ENCODE data around the gene PARD6B. TPM values are rescaled to one million over a fixed set of nuclear protein-coding genes. Genes with fewer than 3 reads are reported as not detected.
A peak's percentile ranks its signal among the peaks of the same experiment; 100 is the strongest.

PARD6B gene
- total RNA-seq, 1 experiment from 2014 or later: 153 TPM

- Mint-ChIP-seq H3K36me3 (ENCODE audit: insufficient read depth, unreplicated experiment) (peaks cover 89% of the 10 kb centered on the region), H3K27ac (ENCODE audit: unreplicated experiment) (peak overlapping the region; percentile 96), H3K4me1 (ENCODE audit: low read depth, unreplicated experiment) (peaks cover 51% of the 10 kb centered on the region), H3K27me3 (ENCODE audit: insufficient read depth, unreplicated experiment) (no peaks in the 10 kb centered on the region), H3K4me3 (ENCODE audit: unreplicated experiment) (peak overlapping the region; percentile 88), H3K9me3 (ENCODE audit: unreplicated experiment) (no peaks in the 10 kb centered on the region)
- DNase-seq: no peak
- POLR2A ChIA-PET: interaction anchor here (0.7 to 5.3 kb wide), 6 partner anchors 10 to 79 kb away, joined by 3 to 36 read pairs (median 5); no protein-coding TSS in a partner anchor
- intact Hi-C loops (cut with micrococcal nuclease; ENCODE audit: unreplicated experiment): no loop called here
- BruUV-seq (replicated peaks): no TSS peak
- Histone ChIP-seq H3K9me3 (no peaks in the 10 kb centered on the region), H3K4me3 (ENCODE audit: low read depth, low read length) (peak overlapping the region; percentile 65), H3K4me1 (peaks cover 67% of the 10 kb centered on the region), H3K36me3 (ENCODE audit: control insufficient read depth, insufficient read depth, low read length) (0 out of 2 replicates have a peak, but pooled peaks cover 4% of the 10 kb centered on the region), H3K27me3 (replicated peaks; ENCODE audit: control insufficient read depth, insufficient read depth, low read length) (no peaks in the 10 kb centered on the region)
- CTCF ChIA-PET: interaction anchor here (0.8 to 6.8 kb wide), 9 partner anchors 10 to 71 kb away, joined by 3 to 53 read pairs (median 7); no protein-coding TSS in a partner anchor
- no peak for TF ChIP-seq CTCF (IDR thresholded peaks at IDR 0.05; ENCODE audit: insufficient read depth in 1 of 2, low read depth in 1 of 2, low read length in 1 of 2, severe bottlenecking in 1 of 2, unreplicated experiment in 1 of 2)
Observed at GRCh38 chr20:50733644-50734349, 2.4 kb downstream of the PARD6B start.

- H3K36me3 ChIP-seq (ENCODE audit: control insufficient read depth, insufficient read depth, low read length): 0 out of 2 replicates have a peak, but pooled peaks cover 4% of the 10 kb centered on the region
- Mint-ChIP-seq H3K36me3 (ENCODE audit: insufficient read depth, unreplicated experiment) (peaks cover 99% of the 10 kb centered on the region), H3K4me1 (ENCODE audit: low read depth, unreplicated experiment) (peaks cover 56% of the 10 kb centered on the region), H3K27ac (ENCODE audit: unreplicated experiment) (peak overlapping the region; percentile 75), H3K4me3 (ENCODE audit: unreplicated experiment) (peak overlapping the region; percentile 88), H3K27me3 (ENCODE audit: insufficient read depth, unreplicated experiment) (no peaks in the 10 kb centered on the region), H3K9me3 (ENCODE audit: unreplicated experiment) (no peaks in the 10 kb centered on the region)
- peaks cover 67% of the 10 kb centered on the region for H3K4me1 ChIP-seq
- intact Hi-C loops (cut with micrococcal nuclease; ENCODE audit: unreplicated experiment): no loop called here
- H3K27me3 ChIP-seq (replicated peaks; ENCODE audit: control insufficient read depth, insufficient read depth, low read length): no peaks in the 10 kb centered on the region
- CTCF ChIA-PET: interaction anchor here (0.8 to 6.8 kb wide), 7 partner anchors 9 to 72 kb away, joined by 3 to 53 read pairs (median 7); no protein-coding TSS in a partner anchor
- no peak for TF ChIP-seq CTCF (IDR thresholded peaks at IDR 0.05; ENCODE audit: insufficient read depth in 1 of 2, low read depth in 1 of 2, low read length in 1 of 2, severe bottlenecking in 1 of 2, unreplicated experiment in 1 of 2)
- peak; percentile 74 to 80 for DNase-seq
- no TSS peak for BruUV-seq (replicated peaks)
- H3K9me3 ChIP-seq: no peaks in the 10 kb centered on the region
- POLR2A ChIA-PET: interaction anchor here (0.6 to 2.6 kb wide), 4 partner anchors 9 to 80 kb away, joined by 3 to 17 read pairs (median 9); no protein-coding TSS in a partner anchor
- H3K4me3 ChIP-seq (ENCODE audit: low read depth, low read length): no peak overlapping the region
Observed at GRCh38 chr20:50734730-50735679, 3.6 kb downstream of the PARD6B start.

GRCh38 chr20:50735813-50736212, 4.4 kb downstream of the PARD6B start:
- Mint-ChIP-seq H3K4me3 (ENCODE audit: unreplicated experiment) (peak overlapping the region; percentile 88), H3K9me3 (ENCODE audit: unreplicated experiment) (no peaks in the 10 kb centered on the region), H3K36me3 (ENCODE audit: insufficient read depth, unreplicated experiment) (peaks cover 99% of the 10 kb centered on the region), H3K4me1 (ENCODE audit: low read depth, unreplicated experiment) (peaks cover 59% of the 10 kb centered on the region), H3K27me3 (ENCODE audit: insufficient read depth, unreplicated experiment) (no peaks in the 10 kb centered on the region), H3K27ac (ENCODE audit: unreplicated experiment) (peak overlapping the region; percentile 75)
- Histone ChIP-seq H3K27me3 (replicated peaks; ENCODE audit: control insufficient read depth, insufficient read depth, low read length) (no peaks in the 10 kb centered on the region), H3K9me3 (no peaks in the 10 kb centered on the region), H3K36me3 (ENCODE audit: control insufficient read depth, insufficient read depth, low read length) (0 out of 2 replicates have a peak, but pooled peaks cover 4% of the 10 kb centered on the region), H3K4me1 (peaks cover 72% of the 10 kb centered on the region), H3K4me3 (ENCODE audit: low read depth, low read length) (no peak overlapping the region)
- ChIA-PET POLR2A (interaction anchor here (0.5 kb wide), 1 partner anchor 58 kb away, joined by 3 read pairs; no protein-coding TSS in a partner anchor), CTCF (no interaction called here)
- intact Hi-C loops (cut with micrococcal nuclease; ENCODE audit: unreplicated experiment): no loop called here
- TF ChIP-seq CTCF (IDR thresholded peaks at IDR 0.05; ENCODE audit: insufficient read depth in 1 of 2, low read depth in 1 of 2, low read length in 1 of 2, severe bottlenecking in 1 of 2, unreplicated experiment in 1 of 2): no peak
- no TSS peak for BruUV-seq (replicated peaks)
- DNase-seq: no peak
